ENCODE data around the gene CORIN.

- TF ChIP-seq POLR2A (IDR thresholded peaks at IDR 0.05) (no peak), CTCF (IDR thresholded peaks at IDR 0.05) (no peak), POLR2AphosphoS5 (IDR thresholded peaks at IDR 0.05) (no peak), EP300 (IDR thresholded peaks at IDR 0.05) (no peak)
Observed at GRCh38 chr4:47747846-47748494, 89.9 kb downstream of the CORIN start.

Data from stomach (tissue), 4 donors.